HUES6 (cell line): ENCODE data around the gene RBM28.
A peak's percentile ranks its signal among the peaks of the same experiment; 100 is the strongest.

ENCODE experiments used
- H3K27ac ChIP-seq: 2 replicates; pipeline ENCODE4 v1.7.0; 2013; ENCODE audit warnings: low read depth, mild to moderate bottlenecking, low read length, inconsistent platforms
- H3K27me3 ChIP-seq: 2 replicates; pipeline ENCODE4 v1.6.1; 2013; ENCODE audit warnings: low read length; ENCODE audit not compliant: control insufficient read depth, insufficient read depth
- H3K36me3 ChIP-seq: 2 replicates; pipeline ENCODE4 v1.6.1; 2013; ENCODE audit warnings: low read length; ENCODE audit not compliant: control insufficient read depth, insufficient read depth
- H3K4me1 ChIP-seq: 2 replicates; pipeline ENCODE4 v1.6.1; 2013; ENCODE audit warnings: low read length; ENCODE audit not compliant: control insufficient read depth, insufficient read depth
- H3K4me3 ChIP-seq: 2 replicates; pipeline ENCODE4 v1.5.1; 2013; ENCODE audit warnings: low read depth, low read length
- H3K9ac ChIP-seq: one replicate; pipeline ENCODE4 v1.6.1; 2013; ENCODE audit warnings: mild to moderate bottlenecking, low read length
- H3K9me3 ChIP-seq: 2 replicates; pipeline ENCODE4 v1.6.1; 2013; ENCODE audit warnings: low read depth, low read length; ENCODE audit not compliant: control insufficient read depth, insufficient read depth

The RBM28 gene

DNA sequence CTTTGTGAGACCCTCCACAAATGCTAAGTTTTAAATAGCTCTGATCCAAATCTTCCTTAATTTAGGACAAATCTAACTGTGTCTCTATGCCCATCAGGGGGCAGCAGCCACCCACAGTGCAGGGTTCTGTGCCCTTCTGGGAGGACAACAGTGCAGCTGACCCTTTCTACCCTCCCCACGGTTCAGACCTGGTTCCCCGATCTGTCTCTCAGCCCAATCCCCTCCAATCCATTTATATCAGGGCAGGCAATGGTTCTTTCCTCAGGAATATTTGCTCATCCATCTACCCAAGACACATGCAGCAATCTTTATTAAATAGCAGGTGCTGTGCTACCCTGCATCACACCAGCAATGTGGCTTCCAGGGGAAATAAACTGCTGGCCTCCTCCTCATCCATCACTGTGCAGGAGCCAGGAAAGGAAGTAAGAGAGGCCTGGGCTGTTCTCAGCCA, 4.0 kb upstream of the RBM28 start:
- no peak overlapping the region for H3K9ac ChIP-seq
- H3K36me3 ChIP-seq: no peaks in the 10 kb centered on the region
- no peak overlapping the region for H3K27ac ChIP-seq
- peaks cover 3% of the 10 kb centered on the region; the same call in 1 of the 2 replicates for H3K4me1 ChIP-seq
- no peaks in the 10 kb centered on the region for H3K9me3 ChIP-seq
- H3K27me3 ChIP-seq: peaks cover 53% of the 10 kb centered on the region
- no peak overlapping the region for H3K4me3 ChIP-seq

DNA sequence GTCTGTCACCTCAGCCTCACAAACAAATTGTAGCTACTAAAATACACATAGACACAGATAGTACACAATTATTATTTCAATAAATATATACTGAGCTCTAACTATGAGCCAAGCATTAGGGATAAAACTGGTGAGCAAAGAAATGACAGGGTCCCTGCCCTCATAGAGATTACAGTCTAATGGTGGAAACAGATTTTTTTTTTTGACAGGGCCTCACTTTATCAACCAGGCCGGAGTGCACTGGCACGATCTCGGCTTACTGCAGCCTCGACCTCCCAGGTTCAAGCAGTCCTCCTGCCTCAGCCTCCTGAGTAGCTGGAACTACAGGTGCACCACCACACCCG, 695 bp upstream of the RBM28 start:
- H3K36me3 ChIP-seq: peaks cover 5% of the 10 kb centered on the region; the same call in 1 of the 2 replicates
- no peak overlapping the region for H3K9ac ChIP-seq
- H3K9me3 ChIP-seq: no peaks in the 10 kb centered on the region
- H3K4me3 ChIP-seq: no peak overlapping the region
- no peak overlapping the region for H3K27ac ChIP-seq
- peaks cover 22% of the 10 kb centered on the region for H3K27me3 ChIP-seq
- H3K4me1 ChIP-seq: peaks cover 5% of the 10 kb centered on the region; the same call in 1 of the 2 replicates

GRCh38 chr7:128341733-128342132, 2.0 kb downstream of the RBM28 start:
- H3K9ac ChIP-seq: no peak overlapping the region
- 0 out of 2 replicates have a peak overlapping the region, but pooled peaks have one; percentile 75 for H3K4me3 ChIP-seq
- no peaks in the 10 kb centered on the region for H3K27me3 ChIP-seq
- peaks cover 5% of the 10 kb centered on the region; the same call in 1 of the 2 replicates for H3K4me1 ChIP-seq
- no peaks in the 10 kb centered on the region for H3K9me3 ChIP-seq
- H3K36me3 ChIP-seq: peaks cover 30% of the 10 kb centered on the region
- no peak overlapping the region for H3K27ac ChIP-seq

DNA sequence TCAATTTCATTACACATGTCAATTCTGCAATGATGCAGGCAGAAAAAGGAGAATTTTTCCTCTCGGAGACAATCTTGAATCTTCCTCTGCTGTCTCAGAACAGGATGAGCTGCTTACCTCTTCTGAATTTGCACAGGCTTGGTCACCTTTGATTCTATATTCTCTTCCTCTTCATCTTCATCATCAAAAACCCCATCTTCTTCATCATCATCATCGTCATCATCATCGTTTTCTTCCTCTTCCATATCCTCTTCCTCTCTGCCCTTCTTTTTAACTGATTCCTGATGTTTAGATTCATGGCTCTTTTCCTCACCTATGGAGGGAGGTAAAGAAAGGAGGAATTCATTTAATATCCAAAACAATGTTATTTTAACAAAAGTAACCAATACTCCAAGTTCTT, 8.0 kb downstream of the RBM28 start:
- no peaks in the 10 kb centered on the region for H3K4me1 ChIP-seq
- H3K27me3 ChIP-seq: no peaks in the 10 kb centered on the region
- no peak overlapping the region for H3K4me3 ChIP-seq
- peaks cover 87% of the 10 kb centered on the region for H3K36me3 ChIP-seq
- no peaks in the 10 kb centered on the region for H3K9me3 ChIP-seq
- no peak overlapping the region for H3K27ac ChIP-seq
- H3K9ac ChIP-seq: no peak overlapping the region

DNA sequence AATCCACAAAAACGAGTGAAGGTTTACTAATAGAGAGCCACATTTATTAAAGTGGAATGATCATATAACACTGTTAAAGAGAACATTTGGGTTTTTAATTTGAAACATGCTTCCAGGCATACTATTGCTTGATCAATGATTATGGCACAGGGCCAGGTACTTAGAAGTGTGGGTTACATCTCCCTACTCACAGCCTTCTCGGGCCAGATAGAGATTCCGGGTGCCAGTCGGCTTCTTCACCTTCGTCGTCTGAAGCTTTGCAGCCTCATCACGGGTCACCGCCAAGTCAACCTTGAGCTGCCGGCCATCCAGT, 19.4 kb downstream of the RBM28 start:
- Histone ChIP-seq H3K4me1 (no peaks in the 10 kb centered on the region), H3K27ac (no peak overlapping the region), H3K4me3 (no peak overlapping the region), H3K9ac (no peak overlapping the region), H3K36me3 (peaks cover 81% of the 10 kb centered on the region), H3K9me3 (no peaks in the 10 kb centered on the region), H3K27me3 (no peaks in the 10 kb centered on the region)

DNA sequence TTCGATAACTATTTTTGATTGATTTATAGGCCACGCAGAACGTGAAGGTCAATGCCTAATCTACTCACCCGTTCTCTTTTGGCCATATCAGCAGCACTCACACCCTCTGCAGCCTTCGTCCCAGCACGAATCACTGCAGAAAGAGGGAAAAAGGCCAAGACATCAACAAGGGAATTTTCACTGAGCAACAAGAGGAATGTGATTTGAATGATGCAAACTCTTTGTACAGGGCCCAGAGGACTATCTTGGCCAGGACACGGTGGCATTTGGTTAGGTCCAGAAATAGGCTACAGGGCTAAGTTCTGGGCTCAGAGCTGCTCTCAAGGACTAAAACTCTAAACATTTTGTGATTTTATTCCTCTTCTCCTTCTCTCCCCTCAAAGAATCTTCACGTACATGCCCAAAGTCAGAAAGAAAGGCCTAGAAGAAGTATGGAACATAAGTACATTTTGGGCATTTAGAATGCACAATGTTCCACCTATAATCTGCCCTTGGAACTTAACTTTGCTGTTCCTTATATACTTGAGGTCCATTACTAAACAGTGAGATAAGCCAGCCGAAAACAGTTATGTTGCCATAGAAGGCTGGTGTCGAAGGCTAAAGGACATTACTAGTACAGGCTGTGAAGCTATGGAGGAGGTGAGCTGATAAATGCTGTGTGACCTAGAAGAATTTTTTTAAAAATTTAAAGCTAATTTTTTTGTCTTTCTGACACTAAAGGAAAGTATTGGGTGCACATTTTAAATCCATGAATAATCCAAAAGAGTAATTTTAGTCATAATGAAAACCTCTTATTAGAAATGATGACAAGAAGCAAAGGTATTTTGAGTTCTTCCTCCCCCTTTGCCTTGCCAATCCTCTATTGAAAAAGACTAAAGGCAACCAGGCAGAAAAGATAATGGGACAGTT, 20.0 kb downstream of the RBM28 start:
- Histone ChIP-seq H3K9me3 (no peaks in the 10 kb centered on the region), H3K27ac (no peak overlapping the region), H3K4me3 (no peak overlapping the region), H3K36me3 (peaks cover 83% of the 10 kb centered on the region), H3K4me1 (no peaks in the 10 kb centered on the region), H3K9ac (no peak overlapping the region), H3K27me3 (no peaks in the 10 kb centered on the region)

DNA sequence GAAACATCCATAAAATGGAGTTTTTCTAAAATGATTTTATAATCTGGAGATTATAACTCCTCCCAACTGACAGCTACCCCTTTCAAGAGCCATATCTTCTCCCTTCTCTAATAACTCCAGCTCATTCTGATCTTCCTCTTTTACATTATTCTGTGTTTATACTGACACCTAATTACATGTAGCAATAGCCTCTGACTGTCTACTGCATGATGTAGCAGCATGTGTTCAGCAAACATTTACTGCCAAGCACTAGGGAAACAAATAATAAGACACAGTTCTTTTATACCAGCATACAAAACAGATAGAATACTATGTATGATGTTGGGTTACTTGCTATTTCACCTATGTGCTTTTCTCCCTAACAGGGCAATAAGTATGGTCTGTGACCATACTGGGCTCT, 20.7 kb downstream of the RBM28 start:
- Histone ChIP-seq H3K9me3 (no peaks in the 10 kb centered on the region), H3K27ac (no peak overlapping the region), H3K4me1 (no peaks in the 10 kb centered on the region), H3K36me3 (peaks cover 83% of the 10 kb centered on the region), H3K27me3 (no peaks in the 10 kb centered on the region), H3K4me3 (no peak overlapping the region), H3K9ac (no peak overlapping the region)

GRCh38 chr7:128322040-128322643, 21.6 kb downstream of the RBM28 start:
- Histone ChIP-seq H3K36me3 (peaks cover 86% of the 10 kb centered on the region), H3K9ac (no peak overlapping the region), H3K4me1 (no peaks in the 10 kb centered on the region), H3K27ac (no peak overlapping the region), H3K9me3 (no peaks in the 10 kb centered on the region), H3K4me3 (no peak overlapping the region), H3K27me3 (no peaks in the 10 kb centered on the region)

GRCh38 chr7:128321044-128321422, 22.7 kb downstream of the RBM28 start:
- Histone ChIP-seq H3K4me3 (no peak overlapping the region), H3K36me3 (peaks cover 86% of the 10 kb centered on the region), H3K9me3 (no peaks in the 10 kb centered on the region), H3K27me3 (no peaks in the 10 kb centered on the region), H3K9ac (no peak overlapping the region), H3K27ac (no peak overlapping the region), H3K4me1 (no peaks in the 10 kb centered on the region)

- Histone ChIP-seq H3K27ac (no peak overlapping the region), H3K36me3 (peaks cover 84% of the 10 kb centered on the region), H3K4me3 (no peak overlapping the region)
Measured at GRCh38 chr7:128318691-128319090, 25.0 kb downstream of the RBM28 start.

GRCh38 chr7:128311013-128311412, 32.7 kb downstream of the RBM28 start:
- no peak overlapping the region for H3K9ac ChIP-seq
- no peak overlapping the region for H3K4me3 ChIP-seq

More at GRCh38 chr7:128318691-128319090, 25.0 kb downstream of the RBM28 start:
- Histone ChIP-seq H3K27me3 (no peaks in the 10 kb centered on the region), H3K9me3 (no peaks in the 10 kb centered on the region), H3K4me1 (no peaks in the 10 kb centered on the region), H3K9ac (no peak overlapping the region)

More at GRCh38 chr7:128311013-128311412, 32.7 kb downstream of the RBM28 start:
- no peak overlapping the region for H3K27ac ChIP-seq
- no peaks in the 10 kb centered on the region for H3K27me3 ChIP-seq
- peaks cover 92% of the 10 kb centered on the region for H3K36me3 ChIP-seq
- H3K9me3 ChIP-seq: no peaks in the 10 kb centered on the region
- no peaks in the 10 kb centered on the region for H3K4me1 ChIP-seq
